HG03139 (cell line): ENCODE measurements around the gene ALAS1.
A peak's percentile ranks its signal among the peaks of the same experiment; 100 is the strongest.

ENCODE experiments used
- ATAC-seq: cut with Tn5 transposase; IDR thresholded peaks from one replicate; pipeline ENCODE4 v1.9.1; 2021; ENCODE audit not compliant: unreplicated experiment

The ALAS1 gene

GRCh38 chr3:52233968-52234367 lies 36.0 kb downstream of the ALAS1 start:
- ATAC-seq, result no peak

GRCh38 chr3:52234516-52235447 lies 36.8 kb downstream of the ALAS1 start:
- ATAC-seq, result no peak

GRCh38 chr3:52236424-52236886 lies 38.5 kb downstream of the ALAS1 start:
- ATAC-seq, result no peak

- no peak for ATAC-seq
These were observed 39.2 kb downstream of the ALAS1 start for GRCh38 chr3:52237006-52237656.

- ATAC-seq, result no peak
These were observed 39.8 kb downstream of the ALAS1 start for GRCh38 chr3:52237657-52238172.

GRCh38 chr3:52238193-52238760 lies 40.3 kb downstream of the ALAS1 start:
- no peak for ATAC-seq

GRCh38 chr3:52238761-52239701 lies 41.1 kb downstream of the ALAS1 start, which contains the start of gene TWF2:
Gene TWF2, minus strand, starts transcription at chr3:52239158. Its CDS starts 142 bp downstream, at chr3:52239016.
- peak; percentile 63 for ATAC-seq

GRCh38 chr3:52240059-52240885 lies 42.3 kb downstream of the ALAS1 start:
- ATAC-seq, result no peak

- ATAC-seq, result no peak
These were observed 43.0 kb downstream of the ALAS1 start for GRCh38 chr3:52240886-52241370.

- ATAC-seq, result no peak
These were observed 44.1 kb downstream of the ALAS1 start for GRCh38 chr3:52242039-52242438.

GRCh38 chr3:52243791-52244628 lies 46.0 kb downstream of the ALAS1 start:
- ATAC-seq, result no peak

GRCh38 chr3:52245322-52246263 lies 47.6 kb downstream of the ALAS1 start, which contains the start of gene PPM1M:
Gene PPM1M, plus strand, starts transcription at chr3:52245759. Its CDS starts 66 bp downstream, at chr3:52245825.
- no peak for ATAC-seq

GRCh38 chr3:52246264-52246620 lies 48.3 kb downstream of the ALAS1 start:
- ATAC-seq, result no peak

GRCh38 chr3:52246728-52247408 lies 48.9 kb downstream of the ALAS1 start:
- ATAC-seq, result no peak

GRCh38 chr3:52247409-52248164 lies 49.6 kb downstream of the ALAS1 start:
- ATAC-seq, result no peak

- no peak for ATAC-seq
These were observed 50.2 kb downstream of the ALAS1 start for GRCh38 chr3:52248165-52248541.
